Measurements from ENCODE around the gene TSR3.

- TF ChIP-seq, protein P1, sequence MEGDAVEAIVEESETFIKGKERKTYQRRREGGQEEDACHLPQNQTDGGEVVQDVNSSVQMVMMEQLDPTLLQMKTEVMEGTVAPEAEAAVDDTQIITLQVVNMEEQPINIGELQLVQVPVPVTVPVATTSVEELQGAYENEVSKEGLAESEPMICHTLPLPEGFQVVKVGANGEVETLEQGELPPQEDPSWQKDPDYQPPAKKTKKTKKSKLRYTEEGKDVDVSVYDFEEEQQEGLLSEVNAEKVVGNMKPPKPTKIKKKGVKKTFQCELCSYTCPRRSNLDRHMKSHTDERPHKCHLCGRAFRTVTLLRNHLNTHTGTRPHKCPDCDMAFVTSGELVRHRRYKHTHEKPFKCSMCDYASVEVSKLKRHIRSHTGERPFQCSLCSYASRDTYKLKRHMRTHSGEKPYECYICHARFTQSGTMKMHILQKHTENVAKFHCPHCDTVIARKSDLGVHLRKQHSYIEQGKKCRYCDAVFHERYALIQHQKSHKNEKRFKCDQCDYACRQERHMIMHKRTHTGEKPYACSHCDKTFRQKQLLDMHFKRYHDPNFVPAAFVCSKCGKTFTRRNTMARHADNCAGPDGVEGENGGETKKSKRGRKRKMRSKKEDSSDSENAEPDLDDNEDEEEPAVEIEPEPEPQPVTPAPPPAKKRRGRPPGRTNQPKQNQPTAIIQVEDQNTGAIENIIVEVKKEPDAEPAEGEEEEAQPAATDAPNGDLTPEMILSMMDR (IDR thresholded peaks at IDR 0.05) = no peak
- TF ChIP-seq POLR2A (IDR thresholded peaks at IDR 0.05) = no peak
Observed at GRCh38 chr16:1309888-1310831, 41.5 kb downstream of the TSR3 start.
